Skin of body (tissue), 2 donors: ENCODE measurements around the gene SLC25A30. TPM values are rescaled to one million over a fixed set of nuclear protein-coding genes. Genes with fewer than 3 reads are reported as not detected.

Experiments
- DNase-seq: peaks from one replicate; lab custom pipeline; 2025; lab: John Stamatoyannopoulos, UW
- total RNA-seq: library from RNA; depleted of rRNA; stranded (reverse); fragments of >200 nt; gene quantifications from one replicate; pipeline ENCODE4 v1.2.3, GENCODE V29; 2014

SLC25A30 gene, protein sequence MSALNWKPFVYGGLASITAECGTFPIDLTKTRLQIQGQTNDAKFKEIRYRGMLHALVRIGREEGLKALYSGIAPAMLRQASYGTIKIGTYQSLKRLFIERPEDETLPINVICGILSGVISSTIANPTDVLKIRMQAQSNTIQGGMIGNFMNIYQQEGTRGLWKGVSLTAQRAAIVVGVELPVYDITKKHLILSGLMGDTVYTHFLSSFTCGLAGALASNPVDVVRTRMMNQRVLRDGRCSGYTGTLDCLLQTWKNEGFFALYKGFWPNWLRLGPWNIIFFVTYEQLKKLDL
- 10.5 TPM for total RNA-seq

DNA sequence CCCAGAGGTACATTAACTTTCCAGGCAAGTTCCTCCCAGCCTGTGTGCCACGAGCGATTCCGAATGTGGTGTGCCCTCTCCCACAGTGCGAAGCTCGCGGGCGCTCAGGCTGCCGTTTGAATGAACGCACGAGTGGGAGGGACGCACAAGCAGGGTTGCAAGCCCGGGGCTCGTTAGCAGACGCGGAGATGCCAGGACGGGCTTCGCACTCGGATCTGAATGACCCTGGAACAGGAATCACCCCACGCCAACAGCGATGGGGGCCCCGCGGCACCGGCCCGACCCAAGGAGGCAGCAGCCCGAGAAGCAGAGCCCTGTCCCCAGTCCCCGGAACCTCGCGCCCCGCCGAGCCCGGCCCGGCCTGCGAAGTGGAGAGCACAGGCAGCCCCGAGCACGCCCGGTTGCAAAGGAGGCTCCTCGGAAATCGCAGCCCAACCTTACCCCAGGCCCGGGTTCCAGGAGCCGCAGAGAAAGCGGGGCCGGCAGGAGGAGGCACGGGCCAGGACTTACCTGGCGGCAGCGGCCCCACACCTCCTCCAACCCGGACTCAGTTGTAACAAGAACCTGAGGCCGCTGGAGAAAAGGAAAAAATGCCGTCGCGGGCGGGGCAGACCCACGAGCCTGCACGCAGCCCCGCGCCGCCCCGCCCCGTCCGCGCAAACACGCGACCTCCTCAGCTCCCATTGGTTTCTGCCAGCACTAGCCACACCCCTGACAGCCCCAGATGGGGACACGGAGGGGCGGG lies at the start of gene SLC25A30:
Gene SLC25A30, minus strand, starts transcription at position 584 of the 745 bp plus-strand sequence. CDS start 6,948 bp downstream, outside the sequence.
- peak; percentile 86 for DNase-seq

DNA sequence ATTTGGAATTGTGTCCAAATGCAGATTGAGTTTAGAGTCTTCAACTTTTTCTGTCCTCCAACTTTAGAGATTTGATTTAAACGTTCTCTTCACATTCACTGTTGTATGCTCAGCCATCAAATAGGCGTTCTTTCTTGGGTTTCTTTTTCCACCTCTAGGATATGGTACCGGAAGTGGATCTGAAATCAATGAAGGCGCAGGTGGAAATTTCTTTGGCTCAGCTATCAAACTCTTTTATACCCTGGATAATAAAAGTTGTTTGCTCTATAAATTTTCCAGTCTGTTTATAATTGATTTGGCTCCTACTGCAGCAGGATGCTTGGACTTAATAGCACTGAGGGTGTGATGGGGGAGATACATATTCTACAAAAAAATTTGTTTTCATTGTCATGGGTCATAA lies 48.2 kb upstream of the SLC25A30 start:
- no peak for DNase-seq

DNA sequence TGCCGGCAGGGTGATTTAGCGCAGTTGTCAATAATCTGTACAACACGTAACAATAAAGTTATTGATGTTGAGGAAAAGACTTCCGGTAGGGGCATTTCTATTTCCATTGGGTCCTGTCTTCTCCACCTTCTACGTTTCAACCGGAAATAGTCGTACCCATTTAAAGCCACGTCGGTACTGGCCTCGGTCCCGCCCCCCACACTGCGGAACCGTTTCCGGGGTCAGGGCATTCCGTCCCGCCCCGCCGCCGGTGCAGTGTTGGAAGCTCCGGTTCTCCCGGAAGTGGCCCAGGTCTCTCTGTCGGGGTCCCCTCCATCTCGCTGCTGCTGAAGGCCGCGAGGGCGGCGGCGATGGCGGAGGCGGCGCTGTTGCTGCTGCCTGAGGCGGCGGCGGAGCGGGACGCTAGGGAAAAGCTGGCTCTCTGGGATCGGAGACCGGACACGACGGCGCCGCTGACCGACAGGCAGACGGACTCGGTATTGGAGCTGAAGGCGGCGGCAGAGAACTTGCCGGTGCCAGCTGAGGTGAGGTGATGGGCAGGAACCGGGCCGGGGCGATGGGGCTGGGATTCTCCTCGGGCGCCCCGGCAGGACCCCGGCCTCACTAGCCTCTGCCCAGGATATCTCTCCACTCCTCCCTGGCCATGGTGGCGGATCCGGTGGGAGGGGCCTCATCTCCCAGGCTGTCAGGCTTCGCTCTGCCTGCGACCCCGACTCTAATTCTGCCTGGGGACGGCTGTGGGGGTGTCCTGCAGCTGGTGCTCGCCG lies 46.7 kb upstream of the SLC25A30 start, which contains the start of gene COG3:
Gene COG3, plus strand, starts transcription at position 253 of the 767 bp plus-strand sequence. Its CDS starts 98 bp downstream, at position 351.
- peak; percentile 98 for DNase-seq

DNA sequence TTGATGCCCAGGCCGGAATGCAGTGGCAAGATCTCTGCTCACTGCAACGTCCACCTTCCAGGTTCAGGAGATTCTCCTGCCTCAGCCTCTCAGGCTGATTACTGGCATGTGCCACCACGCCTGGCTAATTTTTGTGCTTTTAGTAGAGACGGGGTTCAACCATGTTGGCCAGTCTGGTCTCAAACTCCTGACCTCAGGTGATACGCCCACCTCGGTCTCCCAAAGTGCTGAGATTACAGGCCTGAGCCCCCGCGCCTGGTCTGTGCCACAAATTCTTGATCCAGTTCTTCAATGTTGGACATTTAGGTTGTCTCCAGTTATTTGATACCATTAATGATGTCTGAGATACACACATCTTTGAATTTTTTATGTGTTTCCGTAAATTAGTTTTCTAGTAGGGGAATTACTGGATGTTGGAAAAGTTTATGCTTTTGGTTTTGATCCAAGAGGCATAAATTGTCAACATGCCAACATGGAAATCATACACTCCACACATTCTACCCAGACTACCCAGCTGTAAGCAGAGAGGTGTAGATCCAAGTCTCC lies 46.0 kb upstream of the SLC25A30 start:
- no peak for DNase-seq

DNA sequence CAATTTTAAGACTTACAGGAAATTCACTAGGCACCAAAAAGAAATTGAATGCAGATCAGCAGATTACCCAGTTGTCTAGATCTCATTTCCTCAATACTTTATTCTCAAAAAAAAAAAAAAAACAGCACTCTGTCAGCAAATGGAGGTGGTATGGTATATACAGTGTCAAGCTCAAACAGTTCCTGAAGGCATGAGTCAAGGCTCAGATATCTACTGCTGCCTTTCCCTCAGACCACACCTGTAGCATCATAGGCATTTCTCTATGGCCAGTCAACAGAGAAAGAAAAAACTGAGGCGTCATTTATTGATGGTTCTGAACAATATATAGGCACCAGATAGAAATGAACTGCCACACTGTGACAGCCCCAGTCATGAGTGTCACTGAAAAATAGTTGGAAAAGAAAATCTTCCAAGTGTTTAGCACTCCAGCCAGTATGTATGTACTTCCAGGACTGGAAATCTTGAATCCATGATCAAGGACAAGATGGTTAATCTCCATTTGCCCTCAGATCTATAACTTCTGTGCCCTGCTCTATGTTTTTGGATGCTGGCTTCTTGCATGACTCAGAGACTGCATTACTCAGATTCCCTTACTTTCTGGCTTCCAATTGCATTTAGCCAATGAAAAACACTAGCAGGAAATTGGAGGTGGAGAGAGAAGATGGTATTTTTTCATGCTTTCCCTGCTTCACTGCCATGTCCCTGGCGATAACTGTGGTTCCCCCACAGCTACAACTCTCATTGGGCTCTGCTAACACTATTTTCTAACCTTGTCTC lies 38.2 kb upstream of the SLC25A30 start:
- no peak for DNase-seq

DNA sequence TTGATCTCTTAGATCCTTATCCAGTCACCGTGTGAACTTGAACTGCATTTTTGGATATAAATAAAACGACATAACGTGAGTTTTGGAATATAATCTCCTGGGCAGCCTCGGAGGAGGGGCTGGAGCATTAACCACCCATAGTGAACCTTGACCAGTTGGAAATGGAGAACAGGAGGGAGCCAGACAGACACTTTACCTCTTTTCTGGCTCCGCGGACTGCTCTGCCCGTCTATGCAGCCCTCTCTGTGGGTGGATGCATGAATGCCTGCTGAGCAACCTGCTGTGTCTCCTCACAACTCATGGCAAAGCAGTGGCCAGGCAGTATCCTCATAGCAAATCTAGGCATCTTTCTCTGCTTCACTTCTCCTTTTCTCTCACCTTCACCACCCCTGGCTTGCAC lies 36.0 kb upstream of the SLC25A30 start:
- no peak for DNase-seq

DNA sequence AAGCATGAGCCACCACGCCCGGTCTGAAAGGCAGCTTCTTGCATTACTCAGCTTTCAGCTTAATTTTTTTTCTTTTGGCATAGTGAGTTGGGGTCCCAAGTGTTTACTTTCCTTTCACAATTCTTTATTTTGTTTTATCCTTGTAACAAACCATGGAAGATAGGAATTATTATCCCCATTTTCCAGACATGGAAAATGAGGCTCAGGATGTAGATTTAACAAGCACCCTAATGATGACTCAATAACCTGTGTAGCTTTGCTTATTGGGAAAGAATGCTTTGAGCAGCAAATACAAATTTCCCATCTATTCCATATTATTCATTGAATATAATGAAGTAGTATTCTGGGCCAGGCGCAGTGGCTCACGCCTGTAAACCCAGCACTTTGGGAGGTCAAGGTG lies 33.1 kb upstream of the SLC25A30 start:
- no peak for DNase-seq

DNA sequence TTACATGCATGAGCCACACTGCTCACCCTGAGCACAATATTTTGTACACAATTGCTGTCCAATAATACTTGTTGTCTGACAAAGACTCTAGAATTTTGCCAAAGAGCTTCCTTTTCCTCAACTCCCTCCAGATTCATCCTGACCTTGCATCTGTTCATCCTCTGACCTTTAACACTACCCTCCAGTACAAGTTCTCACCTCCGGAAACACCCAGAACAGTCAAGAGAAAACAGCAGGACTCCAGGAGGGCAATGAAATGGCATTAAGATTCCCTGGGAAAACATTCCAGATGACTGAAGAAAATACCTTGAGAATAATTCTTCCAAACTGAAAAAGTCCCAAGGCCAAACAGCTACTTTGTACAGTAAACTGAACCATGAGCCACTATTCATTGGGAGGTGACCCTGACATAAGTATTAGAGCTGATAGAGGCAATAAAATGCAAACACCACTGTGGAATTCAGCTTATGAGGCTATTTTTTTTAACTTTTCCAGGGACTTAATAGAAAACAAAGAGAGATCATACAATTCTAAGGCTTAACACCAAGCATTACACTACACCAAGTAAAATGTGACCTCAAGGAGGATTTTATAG lies 30.9 kb upstream of the SLC25A30 start:
- no peak for DNase-seq

DNA sequence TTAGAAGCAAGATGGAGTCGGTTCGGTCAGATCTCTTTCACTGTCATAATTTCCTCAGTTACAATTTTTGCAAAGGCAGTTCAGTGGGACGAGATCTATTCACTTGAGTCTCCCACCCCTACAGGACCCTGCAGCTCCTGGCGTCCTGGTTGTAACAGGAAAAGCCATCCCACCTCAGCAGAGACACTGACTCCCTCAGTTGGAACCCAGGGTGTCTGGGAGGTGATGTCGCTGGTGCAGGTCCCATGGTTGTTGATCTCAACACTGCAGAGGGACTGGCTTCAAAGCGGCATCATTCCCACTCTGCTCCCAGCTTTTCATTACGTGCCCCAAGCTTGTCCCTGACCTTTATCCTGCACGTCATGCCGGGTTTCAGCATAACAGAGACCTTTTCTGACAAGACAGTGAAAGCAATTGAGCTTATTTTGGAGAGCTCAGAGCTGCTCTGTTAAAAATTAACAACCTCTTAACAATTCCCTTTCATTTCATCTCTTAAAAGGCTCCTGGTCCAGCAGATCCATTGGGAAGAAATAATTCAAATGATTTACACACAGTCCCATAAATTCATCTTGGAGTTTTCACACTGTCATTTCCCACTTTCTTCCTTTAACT lies 29.0 kb upstream of the SLC25A30 start:
- DNase-seq = no peak

DNA sequence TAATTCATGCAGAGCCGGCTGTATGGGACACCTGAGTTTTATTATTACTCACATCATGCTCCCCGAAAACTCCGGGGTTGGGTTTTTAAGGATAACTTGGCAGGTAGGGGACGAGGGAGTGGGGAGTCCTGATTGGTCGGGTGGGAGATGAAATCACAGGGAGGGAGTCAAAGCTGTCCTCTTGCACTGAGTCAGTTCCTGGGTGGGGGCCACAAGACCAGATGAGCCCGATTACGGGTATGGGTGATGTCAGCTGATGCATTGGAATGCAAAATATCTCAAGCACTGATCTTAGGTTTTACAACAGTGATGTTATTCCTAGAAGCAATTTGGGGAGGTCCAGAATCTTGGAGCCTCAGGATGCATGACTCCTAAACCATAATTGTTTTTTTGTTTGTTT lies 28.0 kb upstream of the SLC25A30 start:
- DNase-seq = no peak

DNA sequence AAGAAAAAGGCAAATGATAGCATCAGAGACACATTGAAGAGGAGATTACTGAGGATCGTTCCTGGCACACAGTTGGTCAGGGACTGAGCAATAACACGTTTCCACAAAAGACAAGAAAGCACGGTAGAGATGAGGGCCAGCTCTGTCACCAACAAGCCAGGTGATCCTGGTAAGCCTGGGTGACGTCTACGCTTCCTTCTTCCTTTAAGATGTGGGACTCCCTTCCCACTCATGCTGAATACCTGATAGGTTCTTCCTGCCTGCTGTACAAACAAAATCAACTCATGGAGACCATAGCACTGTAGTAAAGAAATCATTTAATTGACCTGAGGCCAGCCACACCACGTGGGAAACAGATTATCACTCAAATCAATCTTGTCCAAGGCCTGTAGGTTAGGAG lies 26.9 kb upstream of the SLC25A30 start:
- DNase-seq = no peak

DNA sequence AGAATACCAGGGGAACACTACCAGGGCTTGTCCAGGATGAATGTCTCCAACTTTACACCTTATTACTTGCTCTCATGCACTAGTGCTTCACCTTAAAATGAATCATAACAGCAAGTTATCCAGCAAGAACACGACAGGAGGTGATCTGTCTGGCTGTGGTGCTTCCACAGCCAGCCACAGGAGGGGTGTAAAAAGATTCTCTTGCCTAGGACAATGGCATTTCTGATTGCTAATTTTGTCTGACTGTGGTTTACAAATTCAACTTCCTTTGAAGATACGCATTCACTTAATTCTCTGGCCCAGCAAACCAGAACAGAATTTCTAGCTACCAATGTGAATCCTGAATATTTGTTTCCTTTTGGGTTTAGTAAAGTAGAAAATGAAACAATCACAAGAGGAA lies 23.5 kb upstream of the SLC25A30 start:
- DNase-seq = no peak

DNA sequence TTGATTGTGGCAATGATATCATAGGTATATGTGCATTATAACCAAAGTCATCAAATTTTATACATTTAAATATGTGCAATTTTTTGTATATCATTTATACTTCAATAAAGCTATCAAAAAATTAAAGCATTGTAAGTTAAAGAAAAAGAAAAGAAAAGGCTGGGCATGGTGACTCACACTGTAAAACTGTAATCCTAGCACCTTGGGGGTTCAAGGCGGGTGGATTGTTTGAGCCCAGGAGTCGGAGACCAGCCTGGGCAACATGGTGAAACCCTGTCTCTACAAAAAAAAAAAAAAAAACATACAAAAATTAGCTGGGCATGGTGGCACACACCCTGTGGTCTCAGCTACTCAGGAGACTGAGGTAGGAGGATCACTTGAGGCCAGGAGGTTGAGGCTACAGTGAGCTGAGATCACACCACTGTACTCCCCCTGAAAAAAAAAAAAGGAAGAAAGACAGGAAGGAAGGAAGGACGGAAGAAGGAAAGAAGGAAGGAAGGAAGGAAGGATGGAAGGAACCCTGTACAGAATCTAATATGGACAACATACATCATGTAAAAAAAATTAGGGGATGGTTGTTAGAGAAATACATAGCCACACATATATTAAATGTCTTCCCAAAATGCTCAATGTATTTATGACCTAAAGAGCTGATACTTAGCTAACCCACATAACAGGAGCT lies 21.7 kb upstream of the SLC25A30 start:
- no peak for DNase-seq

DNA sequence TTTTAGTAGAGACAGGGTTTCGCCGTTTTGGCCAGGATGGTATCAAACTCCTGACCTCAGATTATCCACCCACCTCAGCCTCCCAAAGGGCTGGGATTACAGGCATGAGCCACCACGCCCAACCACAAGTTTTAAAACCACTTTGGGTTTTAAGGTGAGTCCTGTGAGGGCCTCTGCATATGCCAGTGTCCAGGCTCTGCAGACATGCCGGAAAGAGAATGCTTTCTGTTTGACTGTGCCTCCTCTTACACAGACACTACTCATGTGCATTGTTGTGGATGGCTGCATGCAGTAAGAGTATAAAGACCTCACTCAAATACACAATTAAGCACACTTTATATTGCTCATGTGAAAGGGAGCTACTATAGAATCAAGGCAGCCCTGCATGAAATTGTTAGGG lies 20.8 kb upstream of the SLC25A30 start:
- no peak for DNase-seq

DNA sequence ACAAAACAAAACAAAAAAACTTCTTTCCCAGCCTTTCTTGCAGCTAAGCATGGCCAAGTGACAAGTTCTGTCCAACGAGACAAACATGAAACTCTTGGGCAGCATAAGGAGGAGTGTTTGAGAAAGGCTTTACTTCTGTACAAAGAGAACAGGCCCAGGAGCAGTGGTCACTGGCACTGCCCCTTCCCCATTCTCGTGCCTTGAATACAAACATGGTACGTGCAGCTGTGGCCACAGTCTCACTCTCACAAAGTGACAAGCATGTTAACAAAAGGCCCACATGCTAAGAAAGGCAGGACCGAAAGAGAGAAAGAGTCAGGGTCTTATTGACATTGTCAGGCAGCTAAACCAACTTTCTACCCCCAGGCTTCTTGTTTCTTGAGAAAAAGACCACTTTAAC lies 19.8 kb upstream of the SLC25A30 start:
- no peak for DNase-seq

DNA sequence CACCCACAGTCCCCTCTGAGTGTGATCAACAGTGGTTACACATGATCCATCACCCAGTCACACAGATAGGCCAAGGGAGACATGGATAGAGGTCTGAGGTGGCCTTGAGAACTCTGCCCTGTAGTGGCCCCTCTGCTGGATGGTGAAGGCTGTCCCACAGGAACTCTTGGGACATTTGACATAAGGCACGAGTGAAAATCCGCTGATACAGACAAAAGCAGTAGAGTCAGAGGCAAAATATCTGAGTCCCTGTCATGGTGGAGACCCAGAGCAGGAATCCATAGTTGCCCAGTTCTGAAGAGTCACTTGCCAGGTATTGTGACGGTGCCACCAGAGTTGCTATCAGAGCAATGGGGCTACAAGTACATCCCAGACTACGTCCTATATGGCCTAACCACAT lies 18.8 kb upstream of the SLC25A30 start:
- no peak for DNase-seq

DNA sequence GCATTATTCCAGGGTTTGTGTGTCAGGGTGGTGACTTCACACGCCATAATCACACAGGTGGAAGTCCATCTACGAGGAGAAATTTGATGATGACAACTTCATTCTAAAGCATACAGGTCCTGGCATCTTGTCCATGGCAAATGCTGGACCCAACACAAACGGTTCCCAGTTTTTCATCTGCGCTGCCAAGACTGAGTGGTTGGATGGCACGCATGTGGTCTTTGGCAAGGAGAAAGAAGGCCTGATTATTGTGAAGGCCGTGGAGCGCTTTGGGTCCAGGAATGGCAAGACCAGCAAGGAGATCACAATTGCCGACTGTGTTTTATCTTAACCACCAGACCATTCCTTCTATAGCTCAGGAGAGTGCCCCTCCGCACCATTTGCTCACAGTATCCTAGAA lies 18.2 kb upstream of the SLC25A30 start:
- no peak for DNase-seq

DNA sequence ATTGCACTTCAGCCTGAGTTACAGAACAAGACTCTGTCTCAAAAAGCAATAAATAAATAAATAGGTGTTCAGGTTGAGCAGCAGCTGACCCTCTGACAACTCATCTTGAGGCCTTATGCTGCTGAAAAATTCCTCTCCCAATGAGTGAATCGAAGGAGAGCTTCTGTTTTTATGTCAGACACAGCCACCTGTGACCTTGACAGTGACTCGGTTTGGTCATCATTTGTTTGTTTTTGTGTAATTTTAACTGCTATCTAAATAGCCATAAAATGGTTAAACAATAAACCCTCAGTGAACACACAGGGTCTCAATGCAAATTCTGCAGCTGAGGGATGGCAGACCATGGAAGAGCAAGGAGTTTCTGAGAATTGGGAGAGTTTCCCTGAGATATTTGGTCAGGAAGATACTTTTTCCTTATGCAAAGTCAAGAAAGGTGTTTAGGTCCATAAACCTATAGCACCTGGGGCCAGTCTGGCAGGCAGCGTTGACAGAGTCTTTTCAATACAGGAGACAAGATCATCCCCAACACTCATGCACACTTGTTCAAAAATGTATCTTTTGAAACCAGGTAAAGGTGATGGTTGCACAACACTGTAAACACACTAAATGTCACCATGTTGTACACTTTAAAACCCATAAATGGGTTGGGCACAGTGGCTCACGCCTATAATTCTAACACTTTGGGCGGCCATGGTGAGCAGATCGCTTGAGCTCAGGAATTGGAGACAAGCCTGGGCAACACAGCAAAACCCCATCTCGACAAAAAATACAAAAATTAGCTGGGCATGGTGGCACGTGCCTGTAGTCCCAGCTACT lies 16.6 kb upstream of the SLC25A30 start:
- DNase-seq = no peak

DNA sequence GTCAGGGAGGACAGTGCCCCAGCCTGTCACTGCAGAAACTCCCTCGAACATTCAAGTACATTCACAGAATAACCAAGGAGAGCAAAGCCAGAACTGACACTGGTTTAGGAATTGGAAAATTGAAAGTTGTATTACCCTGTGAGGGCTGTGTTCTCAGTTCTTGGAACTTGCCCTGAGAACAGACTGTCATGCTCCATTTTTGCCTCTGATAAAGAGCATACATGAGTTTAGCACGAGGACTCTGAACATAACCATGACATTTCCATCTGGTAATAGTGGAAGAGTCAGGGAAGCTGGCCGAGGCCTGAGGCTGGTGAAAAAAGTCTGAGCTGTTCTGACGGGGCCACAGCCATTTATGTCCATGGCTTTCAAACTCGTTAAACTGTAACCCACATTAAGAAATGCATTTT lies 15.2 kb upstream of the SLC25A30 start:
- no peak for DNase-seq
